HEK293T (cell line): ENCODE results near the gene KANK2.

ENCODE experiments used
- ARNT ChIP-seq: fragments of 450-650 bp; IDR thresholded peaks from 2 replicates; pipeline ENCODE4 v1.6.1; 2017; ENCODE audit warnings: mild to moderate bottlenecking
- BHLHE40 ChIP-seq: fragments of 450-650 bp; IDR thresholded peaks from 2 replicates; pipeline ENCODE4 v1.6.1; 2016; ENCODE audit warnings: mild to moderate bottlenecking, moderate library complexity, borderline replicate concordance
- CTBP1 ChIP-seq: fragments of 450-650 bp; IDR thresholded peaks from 2 replicates; pipeline ENCODE4 v1.6.1; 2016; ENCODE audit warnings: borderline replicate concordance
- ELF4 ChIP-seq: fragments of 450-650 bp; IDR thresholded peaks from 2 replicates; pipeline ENCODE4 v1.6.1; 2017; ENCODE audit warnings: antibody characterized with exemption
- FOXA1 ChIP-seq: fragments of 450-650 bp; IDR thresholded peaks from 2 replicates; pipeline ENCODE4 v1.6.1; 2016; ENCODE audit warnings: mild to moderate bottlenecking
- FOXM1 ChIP-seq: fragments of 450-650 bp; IDR thresholded peaks from 2 replicates; pipeline ENCODE4 v1.6.1; 2017; ENCODE audit warnings: mild to moderate bottlenecking, borderline replicate concordance
- L3MBTL2 ChIP-seq: fragments of 450-650 bp; conservative IDR thresholded peaks from 2 replicates; pipeline ENCODE4 v1.6.1; 2016; ENCODE audit warnings: mild to moderate bottlenecking
- LEF1 ChIP-seq: fragments of 450-650 bp; IDR thresholded peaks from 2 replicates; pipeline ENCODE4 v1.6.1; 2017; ENCODE audit warnings: mild to moderate bottlenecking, borderline replicate concordance
- NFRKB ChIP-seq: fragments of 450-650 bp; IDR thresholded peaks from 2 replicates; pipeline ENCODE4 v1.6.1; 2016; ENCODE audit warnings: mild to moderate bottlenecking, moderate library complexity
- PKNOX1 ChIP-seq: fragments of 450-650 bp; IDR thresholded peaks from 2 replicates; pipeline ENCODE4 v1.6.1; 2016
- SP1 ChIP-seq: fragments of 450-650 bp; IDR thresholded peaks from 2 replicates; pipeline ENCODE4 v1.6.1; 2017
- SUZ12 ChIP-seq: fragments of 450-650 bp; IDR thresholded peaks from 2 replicates; pipeline ENCODE4 v1.6.1; 2016; ENCODE audit warnings: mild to moderate bottlenecking
- TARDBP ChIP-seq: fragments of 450-650 bp; IDR thresholded peaks from 2 replicates; pipeline ENCODE4 v1.6.1; 2016

GRCh38 chr19:11221082-11221598 is 23.8 kb upstream of the KANK2 start:
- no peak for TF ChIP-seq ARNT
- TF ChIP-seq FOXA1, result no peak
- no peak for TF ChIP-seq BHLHE40
- TF ChIP-seq ELF4, result no peak
- no peak for TF ChIP-seq CTBP1
- no peak for TF ChIP-seq FOXM1
- no peak for TF ChIP-seq L3MBTL2
- no peak for TF ChIP-seq SUZ12
- TF ChIP-seq NFRKB, result no peak
- TF ChIP-seq TARDBP, result no peak
- TF ChIP-seq LEF1, result no peak
- TF ChIP-seq SP1, result no peak
- TF ChIP-seq PKNOX1, result no peak
